ENCODE results near the gene SETBP1. TPM values are rescaled to one million over a fixed set of nuclear protein-coding genes. Genes with fewer than 3 reads are reported as not detected.

Gene SETBP1
- total RNA-seq, 1 experiment from 2014 or later = 9.6 TPM

GRCh38 chr18:44759925-44760342 lies 79.2 kb downstream of the SETBP1 start (continued):
- TF ChIP-seq NR3C1 (CRISPR knock-in tag; conservative IDR thresholded peaks at IDR 0.05; ENCODE audit: low read depth) = no peak
- no peak for TF ChIP-seq NR1H2 (CRISPR knock-in tag; IDR thresholded peaks at IDR 0.05)
- TF ChIP-seq, protein P1, sequence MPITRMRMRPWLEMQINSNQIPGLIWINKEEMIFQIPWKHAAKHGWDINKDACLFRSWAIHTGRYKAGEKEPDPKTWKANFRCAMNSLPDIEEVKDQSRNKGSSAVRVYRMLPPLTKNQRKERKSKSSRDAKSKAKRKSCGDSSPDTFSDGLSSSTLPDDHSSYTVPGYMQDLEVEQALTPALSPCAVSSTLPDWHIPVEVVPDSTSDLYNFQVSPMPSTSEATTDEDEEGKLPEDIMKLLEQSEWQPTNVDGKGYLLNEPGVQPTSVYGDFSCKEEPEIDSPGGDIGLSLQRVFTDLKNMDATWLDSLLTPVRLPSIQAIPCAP (CRISPR knock-in tag; IDR thresholded peaks at IDR 0.05) = no peak
- TF ChIP-seq, protein P2, sequence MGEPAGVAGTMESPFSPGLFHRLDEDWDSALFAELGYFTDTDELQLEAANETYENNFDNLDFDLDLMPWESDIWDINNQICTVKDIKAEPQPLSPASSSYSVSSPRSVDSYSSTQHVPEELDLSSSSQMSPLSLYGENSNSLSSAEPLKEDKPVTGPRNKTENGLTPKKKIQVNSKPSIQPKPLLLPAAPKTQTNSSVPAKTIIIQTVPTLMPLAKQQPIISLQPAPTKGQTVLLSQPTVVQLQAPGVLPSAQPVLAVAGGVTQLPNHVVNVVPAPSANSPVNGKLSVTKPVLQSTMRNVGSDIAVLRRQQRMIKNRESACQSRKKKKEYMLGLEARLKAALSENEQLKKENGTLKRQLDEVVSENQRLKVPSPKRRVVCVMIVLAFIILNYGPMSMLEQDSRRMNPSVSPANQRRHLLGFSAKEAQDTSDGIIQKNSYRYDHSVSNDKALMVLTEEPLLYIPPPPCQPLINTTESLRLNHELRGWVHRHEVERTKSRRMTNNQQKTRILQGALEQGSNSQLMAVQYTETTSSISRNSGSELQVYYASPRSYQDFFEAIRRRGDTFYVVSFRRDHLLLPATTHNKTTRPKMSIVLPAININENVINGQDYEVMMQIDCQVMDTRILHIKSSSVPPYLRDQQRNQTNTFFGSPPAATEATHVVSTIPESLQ (CRISPR knock-in tag; IDR thresholded peaks at IDR 0.05) = no peak
- TF ChIP-seq SOX15 (CRISPR knock-in tag; IDR thresholded peaks at IDR 0.05) = no peak
- no peak for TF ChIP-seq SMAD3 (CRISPR knock-in tag; IDR thresholded peaks at IDR 0.05; ENCODE audit: borderline replicate concordance)
- TF ChIP-seq, protein P3, sequence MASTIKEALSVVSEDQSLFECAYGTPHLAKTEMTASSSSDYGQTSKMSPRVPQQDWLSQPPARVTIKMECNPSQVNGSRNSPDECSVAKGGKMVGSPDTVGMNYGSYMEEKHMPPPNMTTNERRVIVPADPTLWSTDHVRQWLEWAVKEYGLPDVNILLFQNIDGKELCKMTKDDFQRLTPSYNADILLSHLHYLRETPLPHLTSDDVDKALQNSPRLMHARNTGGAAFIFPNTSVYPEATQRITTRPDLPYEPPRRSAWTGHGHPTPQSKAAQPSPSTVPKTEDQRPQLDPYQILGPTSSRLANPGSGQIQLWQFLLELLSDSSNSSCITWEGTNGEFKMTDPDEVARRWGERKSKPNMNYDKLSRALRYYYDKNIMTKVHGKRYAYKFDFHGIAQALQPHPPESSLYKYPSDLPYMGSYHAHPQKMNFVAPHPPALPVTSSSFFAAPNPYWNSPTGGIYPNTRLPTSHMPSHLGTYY (CRISPR knock-in tag; IDR thresholded peaks at IDR 0.05) = no peak
- TF ChIP-seq, protein P4, sequence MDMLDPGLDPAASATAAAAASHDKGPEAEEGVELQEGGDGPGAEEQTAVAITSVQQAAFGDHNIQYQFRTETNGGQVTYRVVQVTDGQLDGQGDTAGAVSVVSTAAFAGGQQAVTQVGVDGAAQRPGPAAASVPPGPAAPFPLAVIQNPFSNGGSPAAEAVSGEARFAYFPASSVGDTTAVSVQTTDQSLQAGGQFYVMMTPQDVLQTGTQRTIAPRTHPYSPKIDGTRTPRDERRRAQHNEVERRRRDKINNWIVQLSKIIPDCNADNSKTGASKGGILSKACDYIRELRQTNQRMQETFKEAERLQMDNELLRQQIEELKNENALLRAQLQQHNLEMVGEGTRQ (CRISPR knock-in tag; IDR thresholded peaks at IDR 0.05) = no peak

DNA sequence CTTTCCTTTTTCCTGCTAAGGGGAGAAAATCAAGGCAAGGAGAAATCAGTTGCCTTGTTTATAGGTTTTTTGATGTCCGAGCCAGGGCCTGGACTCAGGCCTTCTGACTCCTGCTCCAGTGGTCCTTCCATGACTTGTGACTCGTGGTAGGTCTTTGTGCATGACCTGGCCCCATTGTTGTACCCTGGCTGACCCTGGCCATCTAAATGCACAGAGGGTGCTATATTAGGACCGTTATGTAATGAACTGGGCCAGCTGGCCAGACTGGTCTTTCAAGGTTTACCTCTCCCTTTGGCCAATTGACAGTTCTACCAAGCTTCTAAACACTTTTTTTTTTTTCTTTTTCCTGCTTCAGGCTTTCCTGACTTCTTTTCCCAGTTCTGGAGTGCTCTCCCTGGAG lies 81.1 kb downstream of the SETBP1 start:
- ChIA-PET CTCF (no interaction called here), POLR2A (no interaction called here)
- Mint-ChIP-seq H3K27me3 (ENCODE audit: low read depth) (no peaks in the 10 kb centered on the region), H3K9me3 (peaks cover 11% of the 10 kb centered on the region; the same call in 1 of the 2 replicates), H3K36me3 (peaks cover 3% of the 10 kb centered on the region; the same call in 1 of the 2 replicates), H3K27ac (no peak overlapping the region), H3K4me1 (peaks cover 29% of the 10 kb centered on the region), H3K4me3 (no peak overlapping the region)
- no peak for DNase-seq (ENCODE audit: low spot score)
- ATAC-seq = no peak
- TF ChIP-seq FOXJ3 (CRISPR knock-in tag; IDR thresholded peaks at IDR 0.05; ENCODE audit: borderline replicate concordance) (no peak), TCF7 (CRISPR knock-in tag; IDR thresholded peaks at IDR 0.05; ENCODE audit: low read depth) (no peak), NR1H2 (CRISPR knock-in tag; IDR thresholded peaks at IDR 0.05) (no peak), AFF4 (CRISPR knock-in tag; IDR thresholded peaks at IDR 0.05; ENCODE audit: borderline replicate concordance) (no peak), SOX15 (CRISPR knock-in tag; IDR thresholded peaks at IDR 0.05) (no peak), CREB1 (CRISPR knock-in tag; IDR thresholded peaks at IDR 0.05) (no peak), OVOL2 (CRISPR knock-in tag; IDR thresholded peaks at IDR 0.05; ENCODE audit: borderline replicate concordance) (no peak), E2F1 (CRISPR knock-in tag; IDR thresholded peaks at IDR 0.05) (no peak), ZNF219 (CRISPR knock-in tag; IDR thresholded peaks at IDR 0.05; ENCODE audit: borderline replicate concordance) (no peak), ZBTB43 (CRISPR knock-in tag; IDR thresholded peaks at IDR 0.05) (no peak), GTF2I (CRISPR knock-in tag; conservative IDR thresholded peaks at IDR 0.05) (no peak), ZNF396 (CRISPR knock-in tag; IDR thresholded peaks at IDR 0.05; ENCODE audit: borderline replicate concordance) (no peak), NFYB (CRISPR knock-in tag; conservative IDR thresholded peaks at IDR 0.05; ENCODE audit: low read depth) (no peak)
- TF ChIP-seq, protein P5, sequence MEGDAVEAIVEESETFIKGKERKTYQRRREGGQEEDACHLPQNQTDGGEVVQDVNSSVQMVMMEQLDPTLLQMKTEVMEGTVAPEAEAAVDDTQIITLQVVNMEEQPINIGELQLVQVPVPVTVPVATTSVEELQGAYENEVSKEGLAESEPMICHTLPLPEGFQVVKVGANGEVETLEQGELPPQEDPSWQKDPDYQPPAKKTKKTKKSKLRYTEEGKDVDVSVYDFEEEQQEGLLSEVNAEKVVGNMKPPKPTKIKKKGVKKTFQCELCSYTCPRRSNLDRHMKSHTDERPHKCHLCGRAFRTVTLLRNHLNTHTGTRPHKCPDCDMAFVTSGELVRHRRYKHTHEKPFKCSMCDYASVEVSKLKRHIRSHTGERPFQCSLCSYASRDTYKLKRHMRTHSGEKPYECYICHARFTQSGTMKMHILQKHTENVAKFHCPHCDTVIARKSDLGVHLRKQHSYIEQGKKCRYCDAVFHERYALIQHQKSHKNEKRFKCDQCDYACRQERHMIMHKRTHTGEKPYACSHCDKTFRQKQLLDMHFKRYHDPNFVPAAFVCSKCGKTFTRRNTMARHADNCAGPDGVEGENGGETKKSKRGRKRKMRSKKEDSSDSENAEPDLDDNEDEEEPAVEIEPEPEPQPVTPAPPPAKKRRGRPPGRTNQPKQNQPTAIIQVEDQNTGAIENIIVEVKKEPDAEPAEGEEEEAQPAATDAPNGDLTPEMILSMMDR (IDR thresholded peaks at IDR 0.05) = no peak
- TF ChIP-seq, protein P3 (CRISPR knock-in tag; IDR thresholded peaks at IDR 0.05) = no peak
- TF ChIP-seq, protein P4 (CRISPR knock-in tag; IDR thresholded peaks at IDR 0.05) = no peak
